IPS-NIHi7 (cell line): ENCODE measurements around the gene C4B.

Source experiments
- DNase-seq: peaks from one replicate; pipeline ENCODE4 v3.0.0; 2012; ENCODE audit warnings: mixed read lengths; ENCODE audit errors: extremely low spot score

The C4B gene

DNA sequence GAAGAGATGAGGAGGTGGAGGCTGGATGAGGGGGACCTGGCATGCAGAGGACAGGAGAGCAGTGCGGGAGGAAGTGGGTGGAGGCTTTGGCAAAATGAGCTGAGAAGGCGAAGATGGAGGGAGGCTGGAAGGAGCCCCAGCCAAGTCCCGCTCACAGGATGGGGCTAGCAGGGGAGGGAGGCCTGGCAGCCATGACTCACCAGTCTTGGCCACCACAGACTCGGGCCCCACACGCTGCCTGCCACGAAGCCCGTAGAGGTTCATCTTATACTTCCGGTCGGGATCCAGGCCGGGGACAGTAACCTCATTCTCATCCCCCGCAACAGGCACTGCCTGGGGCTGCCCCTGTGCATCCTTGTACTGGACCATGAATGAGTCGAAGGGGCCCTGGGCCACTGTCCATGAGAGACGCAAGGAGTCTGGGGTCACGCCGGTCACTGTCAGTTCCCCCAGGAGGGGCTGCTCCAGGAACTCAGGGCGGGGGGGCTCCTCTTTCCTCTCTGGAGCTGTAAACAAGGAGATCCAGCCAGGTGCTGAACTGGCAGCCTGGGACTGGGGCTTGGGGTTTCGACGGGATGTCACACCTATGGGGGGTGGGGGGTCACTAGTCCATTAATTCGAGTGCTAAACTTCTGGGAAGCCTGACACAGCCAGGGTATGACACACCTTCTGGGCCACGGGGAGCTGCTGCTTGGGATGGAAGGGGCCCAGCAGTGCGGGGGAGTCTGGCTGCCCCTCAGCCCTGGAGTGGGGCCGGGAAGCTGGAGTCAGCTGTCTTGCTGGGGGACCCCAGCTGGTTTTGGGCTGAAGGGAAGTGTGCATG, 66.8 kb downstream of the C4B start:
- DNase-seq: no peak

DNA sequence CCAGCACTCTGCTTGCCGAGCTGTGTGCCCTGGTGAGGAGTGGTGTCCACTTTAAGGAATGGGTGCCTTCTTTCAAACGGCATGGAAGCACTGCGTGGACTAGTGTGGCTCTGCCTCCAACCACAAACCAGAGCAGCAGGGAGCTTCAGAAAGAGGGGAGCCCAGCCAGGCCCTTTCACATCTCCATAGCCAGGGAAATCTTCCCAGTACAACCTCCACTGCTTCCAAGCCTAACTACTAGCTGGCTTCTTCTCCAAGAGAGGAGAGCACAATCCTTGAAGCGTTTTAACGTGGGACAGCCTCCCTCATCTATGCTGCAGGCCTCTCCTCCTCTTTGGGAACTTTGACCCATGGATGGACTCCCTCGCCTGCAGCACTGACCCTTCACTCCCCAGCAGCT, 67.9 kb downstream of the C4B start:
- DNase-seq: no peak

DNA sequence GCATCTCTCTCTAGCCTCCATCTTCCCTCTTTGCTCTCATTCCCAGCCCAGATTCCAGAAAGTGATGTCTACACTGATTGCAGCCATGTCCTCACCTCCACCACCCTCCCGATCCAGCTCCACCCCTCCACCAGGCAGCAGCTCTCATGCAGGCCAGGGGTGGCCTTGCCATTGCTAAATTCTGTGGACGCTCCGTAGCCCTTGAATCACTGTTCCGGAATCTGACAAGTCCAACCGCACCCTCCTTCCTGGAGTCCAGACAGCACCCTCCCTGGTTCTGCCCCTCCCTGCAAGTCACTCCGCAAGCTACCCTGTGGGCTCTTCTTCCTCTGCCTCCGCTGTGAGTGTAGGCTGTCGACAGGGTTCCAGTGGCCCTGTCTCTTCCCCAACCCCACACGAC, 68.3 kb downstream of the C4B start:
- DNase-seq: no peak

DNA sequence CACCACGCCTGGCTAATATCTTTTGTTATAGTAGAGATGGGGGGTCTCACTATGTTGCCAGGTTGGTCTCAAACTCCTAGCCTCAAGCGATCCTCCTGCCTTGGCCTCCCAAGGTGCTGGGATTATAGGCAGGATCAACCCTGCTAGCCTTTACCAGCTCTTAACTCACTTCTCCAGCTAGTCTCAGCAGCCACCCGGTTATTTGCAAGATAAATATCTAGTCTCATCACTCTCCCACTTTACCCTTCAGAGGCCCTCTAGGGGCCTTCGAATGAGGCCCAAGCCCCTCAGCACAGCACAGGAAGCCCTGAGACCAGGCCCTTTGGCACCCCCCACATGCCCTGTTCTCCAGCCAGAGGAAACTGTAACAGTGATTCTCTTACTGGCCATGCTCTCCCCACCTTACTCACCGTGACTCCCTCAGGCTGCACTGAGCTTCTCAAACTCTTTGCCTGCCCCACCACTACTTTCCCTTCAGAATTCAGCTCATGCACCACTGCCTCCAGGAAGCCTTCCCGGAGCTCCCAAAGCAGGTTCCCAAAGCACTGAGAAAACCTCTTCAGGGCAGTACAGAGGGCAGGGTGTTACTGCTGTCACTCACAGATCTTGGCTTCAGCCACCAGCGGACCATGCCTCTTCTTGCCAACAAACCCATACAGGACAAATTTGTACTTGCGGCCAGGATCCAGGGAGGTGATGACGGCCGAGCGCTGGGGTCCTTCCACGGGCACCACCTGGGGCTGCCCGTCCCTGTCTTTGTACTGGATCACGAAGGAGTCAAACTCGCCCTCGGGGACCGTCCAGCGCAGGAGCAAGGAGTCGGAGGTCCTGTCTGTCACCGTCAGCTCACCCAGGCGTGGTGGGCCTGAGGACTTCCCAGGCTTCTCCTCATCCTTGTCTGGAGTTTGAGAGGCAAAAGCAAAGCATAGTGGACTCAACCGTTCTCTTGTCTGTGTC, 69.5 kb downstream of the C4B start:
- no peak for DNase-seq

DNA sequence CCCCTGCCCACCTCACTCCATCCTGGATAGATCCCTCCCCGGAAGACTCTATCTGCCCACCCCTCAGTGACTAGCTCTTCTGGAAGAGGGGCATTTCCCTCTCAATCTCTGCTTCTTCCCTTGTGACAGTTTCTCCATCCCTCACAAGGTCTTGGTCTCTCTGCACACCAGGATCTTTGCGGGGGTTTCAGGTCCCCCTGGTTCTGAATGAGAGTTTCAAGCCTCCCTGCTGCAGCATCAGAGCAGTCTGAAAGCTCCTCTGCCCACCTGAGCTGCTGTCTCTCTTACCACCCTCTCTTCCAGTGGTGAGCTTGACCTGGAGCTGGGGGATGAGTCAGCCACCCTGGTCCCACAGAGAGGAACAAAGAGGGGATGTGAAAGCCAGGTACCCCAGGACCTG, 70.2 kb downstream of the C4B start:
- DNase-seq: no peak
